IMR-90 (cell line): Measurements from ENCODE around the gene TOMM22. TPM values are rescaled to one million over a fixed set of nuclear protein-coding genes. Genes with fewer than 3 reads are reported as not detected.

Source experiments
- ATAC-seq: fragments of 200-7000 bp; cut with Tn5 transposase; 2 replicates; pipeline ENCODE4 v1.9.1; 2020; ENCODE audit warnings: low read depth, mild to moderate bottlenecking, moderate library complexity
- BruUV-seq: library from RNA; stranded (reverse); fragments of 400-500 nt; replicated peaks from 2 replicates; lab custom pipeline; 2021; lab: Mats Ljungman, UMichigan
- CTCF ChIA-PET: fragments of 300-600 bp; formaldehyde crosslinking; extraction: SDS; loops from one replicate; lab custom pipeline; 2021; ENCODE audit warnings: antibody characterized with exemption; lab: Yijun Ruan, JAX
- POLR2A ChIA-PET: fragments of 300-600 bp; sonication (Branson Sonifier 250); formaldehyde crosslinking; loops from one replicate; lab custom pipeline; 2022; ENCODE audit warnings: antibody characterized with exemption; ENCODE audit not compliant: unreplicated experiment; lab: Charles Lee
- DNase-seq: peaks from one replicate; pipeline ENCODE4 v3.0.0; 2013
- H2AFZ ChIP-seq: replicated peaks from 2 replicates; pipeline ENCODE3; 2013; ENCODE audit warnings: low read length, mild to moderate bottlenecking; ENCODE audit not compliant: poor library complexity
- H2AK5ac ChIP-seq: 2 replicates; pipeline ENCODE4 v1.6.1; 2013; ENCODE audit warnings: low read depth, low read length, inconsistent platforms
- H2AK9ac ChIP-seq: replicated peaks from 2 replicates; pipeline ENCODE3; 2013; ENCODE audit warnings: mild to moderate bottlenecking, low read depth, low read length, moderate library complexity; ENCODE audit not compliant: poor library complexity
- H2BK120ac ChIP-seq: 2 replicates; pipeline ENCODE4 v1.6.1; 2013; ENCODE audit warnings: low read depth, low read length, inconsistent platforms
- H2BK15ac ChIP-seq: 3 replicates; pipeline ENCODE4 v1.6.1; 2013; ENCODE audit warnings: low read depth, low read length, inconsistent platforms
- H2BK20ac ChIP-seq: 2 replicates; pipeline ENCODE4 v1.6.1; 2013; ENCODE audit warnings: low read depth, mild to moderate bottlenecking, inconsistent platforms, low read length, moderate library complexity
- H2BK5ac ChIP-seq: 2 replicates; pipeline ENCODE4 v1.6.1; 2013; ENCODE audit warnings: mild to moderate bottlenecking, low read depth, low read length, inconsistent platforms; ENCODE audit not compliant: poor library complexity, severe bottlenecking
- H3K14ac ChIP-seq: replicated peaks from 2 replicates; pipeline ENCODE4 v1.6.1; 2013; ENCODE audit warnings: low read depth, low read length, inconsistent platforms
- H3K18ac ChIP-seq: 2 replicates; pipeline ENCODE4 v1.6.1; 2013; ENCODE audit warnings: low read depth, low read length, control low read depth
- H3K23ac ChIP-seq: 2 replicates; pipeline ENCODE4 v1.6.1; 2013; ENCODE audit warnings: low read depth, low read length, inconsistent platforms
- H3K27ac ChIP-seq: 2 replicates; pipeline ENCODE4 v1.5.1; 2013; ENCODE audit warnings: mild to moderate bottlenecking, control low read depth, low read length; ENCODE audit not compliant: insufficient read depth
- H3K27me3 ChIP-seq: 2 replicates; pipeline ENCODE4 v1.6.1; 2013; ENCODE audit warnings: low read length; ENCODE audit not compliant: control insufficient read depth, insufficient read depth
- H3K36me3 ChIP-seq: 2 replicates; pipeline ENCODE4 v1.6.1; 2013; ENCODE audit warnings: low read length, mixed read lengths; ENCODE audit not compliant: control insufficient read depth, insufficient read depth
- H3K4ac ChIP-seq: 2 replicates; pipeline ENCODE4 v1.6.1; 2013; ENCODE audit warnings: low read depth, low read length, inconsistent platforms
- H3K4me1 ChIP-seq: 2 replicates; pipeline ENCODE4 v1.6.1; 2013; ENCODE audit warnings: low read length, mixed read lengths; ENCODE audit not compliant: control insufficient read depth, insufficient read depth
- H3K4me2 ChIP-seq: 2 replicates; pipeline ENCODE4 v1.6.1; 2013; ENCODE audit warnings: low read depth, mild to moderate bottlenecking, control low read depth, low read length, moderate library complexity
- H3K4me3 ChIP-seq: 2 replicates; pipeline ENCODE4 v1.5.1; 2013; ENCODE audit warnings: low read depth, mild to moderate bottlenecking, control low read depth, low read length, moderate library complexity; ENCODE audit not compliant: insufficient read depth
- H3K56ac ChIP-seq: 2 replicates; pipeline ENCODE4 v1.6.1; 2013; ENCODE audit warnings: low read length, inconsistent platforms; ENCODE audit not compliant: insufficient read depth; ENCODE audit errors: extremely low read depth
- H3K79me1 ChIP-seq, 2 experiments: 2 replicates each; pipeline ENCODE4 v1.6.1; 2013; ENCODE audit warnings: low read length in 2 of 2, inconsistent platforms in 1 of 2, low read depth in 1 of 2
- H3K9ac ChIP-seq: 2 replicates; pipeline ENCODE4 v1.6.1; 2013; ENCODE audit warnings: low read depth, low read length, control low read depth
- H3K9me1 ChIP-seq: 2 replicates; pipeline ENCODE4 v1.6.1; 2013; ENCODE audit warnings: low read length, inconsistent platforms; ENCODE audit not compliant: insufficient read depth
- H3K9me3 ChIP-seq: 2 replicates; pipeline ENCODE4 v1.6.1; 2013; ENCODE audit warnings: low read length; ENCODE audit not compliant: control insufficient read depth, insufficient read depth
- H4K20me1 ChIP-seq: 2 replicates; pipeline ENCODE4 v1.6.1; 2013; ENCODE audit warnings: low read length, inconsistent platforms; ENCODE audit not compliant: insufficient read depth
- H4K5ac ChIP-seq: 2 replicates; pipeline ENCODE4 v1.6.1; 2013; ENCODE audit warnings: mild to moderate bottlenecking, low read depth, low read length, control low read depth
- H4K8ac ChIP-seq, 2 experiments: 2 replicates each; pipeline ENCODE4 v1.6.1; 2013; ENCODE audit warnings: low read depth in 2 of 2, low read length in 2 of 2, control low read depth in 1 of 2, inconsistent platforms in 1 of 2
- H4K91ac ChIP-seq: 2 replicates; pipeline ENCODE4 v1.6.1; 2013; ENCODE audit warnings: low read depth, low read length, inconsistent platforms; ENCODE audit not compliant: insufficient read depth
- FOS ChIP-seq: fragments of 150-350 bp; IDR thresholded peaks from 2 replicates; pipeline ENCODE4 v1.6.1; 2016; ENCODE audit warnings: low read depth, low read length
- MAZ ChIP-seq: IDR thresholded peaks from 2 replicates; pipeline ENCODE4 v1.6.1; 2012; ENCODE audit warnings: low read depth, mild to moderate bottlenecking, low read length, improper control_type of control experiment, moderate library complexity, borderline replicate concordance
- MXI1 ChIP-seq: IDR thresholded peaks from 2 replicates; pipeline ENCODE4 v1.6.1; 2012; ENCODE audit warnings: low read depth, mild to moderate bottlenecking, low read length, moderate library complexity, borderline replicate concordance
- NFE2L2 ChIP-seq: fragments of 150-350 bp; IDR thresholded peaks from 2 replicates; pipeline ENCODE4 v1.6.1; 2016; ENCODE audit warnings: low read depth, mild to moderate bottlenecking, low read length
- POLR2A ChIP-seq: IDR thresholded peaks from 2 replicates; pipeline ENCODE4 v1.6.1; 2012; ENCODE audit warnings: mild to moderate bottlenecking, low read depth, low read length
- WGBS, 2 experiments: methylation state at CpG; one replicate each; pipeline versions ENCODE4 v1.1.5 to v1.1.7; 2013; ENCODE audit warnings: missing lambda C conversion rate in 2 of 2; ENCODE audit not compliant: insufficient read length in 1 of 2; ENCODE audit errors: extremely low coverage in 2 of 2; 5-methylcytosine and 5-hydroxymethylcytosine counted together
- dilution Hi-C: fragments of 300-500 bp; cut with HindIII; formaldehyde crosslinking; loops from one replicate; pipeline ENCODE4 v1.14.3; 2018; ENCODE audit warnings: low sequenced_read_pairs; ENCODE audit not compliant: unreplicated experiment
- in situ Hi-C: fragments of 300-500 bp; cut with MboI; formaldehyde crosslinking; loops from 3 replicates; pipeline ENCODE4 v1.14.3; 2019; ENCODE audit warnings: low sequenced_read_pairs, inconsistent platforms, mixed read lengths
- intact Hi-C: fragments of 100-400 bp; cut with micrococcal nuclease; formaldehyde crosslinking; loops from 2 replicates; pipeline ENCODE4 v1.10.0; 2022
- polyA plus RNA-seq, 3 experiments: library from polyadenylated mRNA; depleted of rRNA; stranded (reverse); fragments of >200 nt; gene quantifications; 2 replicates each; pipeline ENCODE4 v1.2.3, GENCODE V29; 2012; ENCODE audit warnings: low replicate concordance in 1 of 3
- total RNA-seq: library from RNA; depleted of rRNA; stranded (reverse); fragments of >200 nt; gene quantifications from 2 replicates; pipeline ENCODE4 v1.2.3, GENCODE V29; 2012
- TF ChIP-seq, protein P1 (sequence below): conservative IDR thresholded peaks from 2 replicates; pipeline ENCODE4 v1.5.1; 2012; ENCODE audit warnings: mild to moderate bottlenecking, low read depth, low read length, improper control_type of control experiment

The TOMM22 gene
- total and polyA plus RNA-seq, 2 of the 4 experiments (the other 2 are of a cell fraction), result 38.7 to 78.0 TPM

DNA sequence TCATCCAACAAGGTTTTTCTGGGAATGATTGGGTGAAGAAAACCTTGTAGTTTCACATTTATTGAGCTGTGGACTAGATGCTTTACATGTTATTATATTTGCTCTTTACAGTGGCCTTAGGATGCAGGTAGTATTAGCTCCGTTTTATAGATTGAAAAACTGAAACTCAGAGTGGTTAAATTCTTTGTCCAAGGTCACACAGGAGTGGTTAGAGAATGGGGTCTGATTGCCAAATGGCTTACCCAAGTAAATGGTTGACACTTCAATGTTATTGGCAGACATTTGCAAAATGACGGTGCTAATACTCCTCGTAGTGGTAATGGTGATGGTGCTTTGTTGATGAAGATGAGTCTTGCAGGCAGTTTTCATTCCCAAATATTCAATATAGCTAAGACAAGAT is 26.2 kb downstream of the TOMM22 start:
- ChIA-PET POLR2A (no interaction called here), CTCF (interaction anchor here (1.2 kb wide), 1 partner anchor 17 kb away, joined by 4 read pairs; no protein-coding TSS in a partner anchor)
- Histone ChIP-seq H3K4me2 (no peak overlapping the region), H2BK15ac (no peak overlapping the region), H3K27me3 (no peaks in the 10 kb centered on the region), H2BK20ac (no peak overlapping the region), H3K27ac (no peak overlapping the region), H3K4me3 (no peak overlapping the region), H3K14ac (no peak overlapping the region), H4K8ac (no peak overlapping the region), H4K5ac (no peak overlapping the region), H2AFZ (no peak overlapping the region), H3K36me3 (peaks cover 3% of the 10 kb centered on the region), H4K91ac (no peak overlapping the region), H2AK9ac (no peak overlapping the region), H4K20me1 (peaks cover 62% of the 10 kb centered on the region), H3K4ac (no peak overlapping the region), H3K9me3 (no peaks in the 10 kb centered on the region), H3K79me1 (peaks cover 16 to 67% of the 10 kb centered on the region in 2 experiments; a peak in 2 of 4 replicates), H2BK120ac (no peak overlapping the region), H3K23ac (peak overlapping the region; percentile 55; the same call in 1 of the 2 replicates), H2AK5ac (no peak overlapping the region), H3K9ac (no peak overlapping the region), H3K9me1 (peaks cover 24% of the 10 kb centered on the region), H2BK5ac (no peak overlapping the region), H3K56ac (no peak overlapping the region), H3K18ac (no peak overlapping the region), H3K4me1 (peaks cover 4% of the 10 kb centered on the region; the same call in 1 of the 2 replicates)
- dilution Hi-C loops (no loop called here), in situ Hi-C loops (no loop called here), intact Hi-C loops (loop anchor here (10.0 kb wide), 1 partner anchor 653 kb away; the partner anchor contains the start of gene PICK1)
- WGBS, 2 experiments, result no CpG with 5 or more reads among the region's 3 CpGs
- ATAC-seq, result no peak
- no TSS peak for BruUV-seq
- TF ChIP-seq, protein P1, sequence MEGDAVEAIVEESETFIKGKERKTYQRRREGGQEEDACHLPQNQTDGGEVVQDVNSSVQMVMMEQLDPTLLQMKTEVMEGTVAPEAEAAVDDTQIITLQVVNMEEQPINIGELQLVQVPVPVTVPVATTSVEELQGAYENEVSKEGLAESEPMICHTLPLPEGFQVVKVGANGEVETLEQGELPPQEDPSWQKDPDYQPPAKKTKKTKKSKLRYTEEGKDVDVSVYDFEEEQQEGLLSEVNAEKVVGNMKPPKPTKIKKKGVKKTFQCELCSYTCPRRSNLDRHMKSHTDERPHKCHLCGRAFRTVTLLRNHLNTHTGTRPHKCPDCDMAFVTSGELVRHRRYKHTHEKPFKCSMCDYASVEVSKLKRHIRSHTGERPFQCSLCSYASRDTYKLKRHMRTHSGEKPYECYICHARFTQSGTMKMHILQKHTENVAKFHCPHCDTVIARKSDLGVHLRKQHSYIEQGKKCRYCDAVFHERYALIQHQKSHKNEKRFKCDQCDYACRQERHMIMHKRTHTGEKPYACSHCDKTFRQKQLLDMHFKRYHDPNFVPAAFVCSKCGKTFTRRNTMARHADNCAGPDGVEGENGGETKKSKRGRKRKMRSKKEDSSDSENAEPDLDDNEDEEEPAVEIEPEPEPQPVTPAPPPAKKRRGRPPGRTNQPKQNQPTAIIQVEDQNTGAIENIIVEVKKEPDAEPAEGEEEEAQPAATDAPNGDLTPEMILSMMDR, result no peak
- TF ChIP-seq MXI1 (no peak), POLR2A (no peak), FOS (no peak), NFE2L2 (no peak), MAZ (no peak)
- DNase-seq, result no peak
